ENCODE results near the gene SURF4. TPM values are rescaled to one million over a fixed set of nuclear protein-coding genes. Genes with fewer than 3 reads are reported as not detected.

Gene SURF4
- total and polyA plus RNA-seq, 2 experiments from 2014 or later: 354 to 360 TPM

DNA sequence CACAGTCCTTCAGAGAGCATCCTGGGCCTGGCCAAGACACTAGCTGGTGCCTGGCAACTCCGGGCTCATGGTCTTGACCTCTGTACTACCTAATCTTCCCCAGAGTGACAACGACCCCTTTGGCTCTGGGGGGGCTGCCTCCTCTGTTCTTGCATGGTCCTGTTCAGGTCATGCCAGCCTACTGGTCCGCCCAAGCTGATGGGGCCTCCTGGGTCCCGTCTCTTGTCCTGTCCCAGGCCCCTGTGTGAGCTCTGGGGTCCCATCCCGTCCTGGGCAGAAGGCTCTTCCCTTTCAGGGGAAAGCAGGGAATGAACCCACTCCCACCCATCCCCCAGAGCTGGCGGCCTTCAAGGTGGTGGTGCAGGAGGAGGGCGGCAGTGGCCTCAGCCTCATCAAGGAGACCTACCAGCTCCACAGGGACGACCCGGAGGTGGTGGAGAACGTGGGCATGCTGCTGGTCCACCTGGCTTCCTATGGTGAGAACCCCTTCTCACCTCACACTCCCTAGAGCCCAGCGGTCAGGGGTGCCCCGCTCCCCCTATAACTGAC, 28.7 kb upstream of the SURF4 start:
- Histone ChIP-seq H3K27ac (no peak overlapping the region), H2AFZ (no peak overlapping the region), H3K27me3 (no peaks in the 10 kb centered on the region), H3K79me2 (no peaks in the 10 kb centered on the region), H3K4me3 (no peak overlapping the region), H3K9me2 (replicated peaks; ENCODE audit: insufficient read depth) (no peaks in the 10 kb centered on the region), H3K4me2 (no peak overlapping the region), H3K9me3 (ENCODE audit: low read depth) (no peaks in the 10 kb centered on the region), H3K36me3 (replicated peaks; ENCODE audit: insufficient read depth, low read depth) (no peaks in the 10 kb centered on the region), H3K4me1 (ENCODE audit: insufficient read depth) (no peaks in the 10 kb centered on the region), H4K20me1 (ENCODE audit: insufficient read depth, poor library complexity, severe bottlenecking) (no peaks in the 10 kb centered on the region)
- WGBS (ENCODE audit: low lambda C conversion rate, missing lambda C conversion rate): 96% methylated on average over 12 of the region's 12 CpGs
- TF ChIP-seq EZH2 (IDR thresholded peaks at IDR 0.05; ENCODE audit: borderline replicate concordance) (no peak), EZH2phosphoT487 (IDR thresholded peaks at IDR 0.05; ENCODE audit: low read depth, severe bottlenecking, unreplicated experiment) (no peak)
- TF ChIP-seq, protein P1, sequence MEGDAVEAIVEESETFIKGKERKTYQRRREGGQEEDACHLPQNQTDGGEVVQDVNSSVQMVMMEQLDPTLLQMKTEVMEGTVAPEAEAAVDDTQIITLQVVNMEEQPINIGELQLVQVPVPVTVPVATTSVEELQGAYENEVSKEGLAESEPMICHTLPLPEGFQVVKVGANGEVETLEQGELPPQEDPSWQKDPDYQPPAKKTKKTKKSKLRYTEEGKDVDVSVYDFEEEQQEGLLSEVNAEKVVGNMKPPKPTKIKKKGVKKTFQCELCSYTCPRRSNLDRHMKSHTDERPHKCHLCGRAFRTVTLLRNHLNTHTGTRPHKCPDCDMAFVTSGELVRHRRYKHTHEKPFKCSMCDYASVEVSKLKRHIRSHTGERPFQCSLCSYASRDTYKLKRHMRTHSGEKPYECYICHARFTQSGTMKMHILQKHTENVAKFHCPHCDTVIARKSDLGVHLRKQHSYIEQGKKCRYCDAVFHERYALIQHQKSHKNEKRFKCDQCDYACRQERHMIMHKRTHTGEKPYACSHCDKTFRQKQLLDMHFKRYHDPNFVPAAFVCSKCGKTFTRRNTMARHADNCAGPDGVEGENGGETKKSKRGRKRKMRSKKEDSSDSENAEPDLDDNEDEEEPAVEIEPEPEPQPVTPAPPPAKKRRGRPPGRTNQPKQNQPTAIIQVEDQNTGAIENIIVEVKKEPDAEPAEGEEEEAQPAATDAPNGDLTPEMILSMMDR (IDR thresholded peaks at IDR 0.05; ENCODE audit: poor library complexity): no peak
- DNase-seq (ENCODE audit: low spot score): no peak

DNA sequence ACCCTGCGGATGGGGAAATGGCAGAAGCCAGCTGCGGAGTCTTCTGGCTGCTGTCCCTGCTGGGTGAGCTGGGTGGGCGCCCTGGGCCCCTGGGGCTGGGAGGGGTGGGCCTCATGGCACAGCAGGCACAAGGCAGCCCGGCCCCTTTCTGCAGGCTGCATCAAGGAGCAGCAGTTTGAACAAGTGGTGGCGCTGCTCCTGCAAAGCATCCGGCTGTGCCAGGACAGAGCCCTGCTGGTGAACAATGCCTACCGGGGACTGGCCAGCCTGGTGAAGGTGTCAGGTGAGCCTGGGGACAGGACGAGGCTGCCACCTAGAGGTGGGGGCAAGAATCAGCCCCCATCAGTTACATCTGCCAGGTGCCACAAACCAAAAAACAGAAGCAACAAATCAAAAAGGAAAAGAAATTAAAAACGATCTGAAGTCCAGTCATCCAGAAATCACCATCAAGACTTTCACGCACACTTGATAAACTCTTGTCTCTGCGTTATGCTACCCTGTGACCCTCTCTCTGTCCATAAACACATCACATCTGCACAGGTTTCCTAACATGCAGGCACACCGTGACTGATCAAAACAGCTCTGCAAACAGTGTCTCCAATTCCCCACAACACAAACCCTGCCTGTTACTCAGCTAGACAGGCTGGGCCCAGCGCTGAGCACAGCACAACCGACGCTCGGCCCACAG, 28.1 kb upstream of the SURF4 start:
- H3K9me2 ChIP-seq (replicated peaks; ENCODE audit: insufficient read depth): no peaks in the 10 kb centered on the region
- no peaks in the 10 kb centered on the region for H3K4me1 ChIP-seq (ENCODE audit: insufficient read depth)
- H4K20me1 ChIP-seq (ENCODE audit: insufficient read depth, poor library complexity, severe bottlenecking): no peaks in the 10 kb centered on the region
- H3K9me3 ChIP-seq (ENCODE audit: low read depth): no peaks in the 10 kb centered on the region
- WGBS (ENCODE audit: low lambda C conversion rate, missing lambda C conversion rate): 83% methylated on average over 16 of the region's 16 CpGs
- no peak overlapping the region for H3K27ac ChIP-seq
- no peak overlapping the region for H2AFZ ChIP-seq
- H3K36me3 ChIP-seq (replicated peaks; ENCODE audit: insufficient read depth, low read depth): no peaks in the 10 kb centered on the region
- no peaks in the 10 kb centered on the region for H3K79me2 ChIP-seq
- H3K27me3 ChIP-seq: no peaks in the 10 kb centered on the region
- DNase-seq (ENCODE audit: low spot score): peak; percentile 49
- TF ChIP-seq EZH2 (IDR thresholded peaks at IDR 0.05; ENCODE audit: borderline replicate concordance): no peak
- TF ChIP-seq, protein P1 (IDR thresholded peaks at IDR 0.05; ENCODE audit: poor library complexity): peak; percentile 44
- H3K4me2 ChIP-seq: no peak overlapping the region
- H3K4me3 ChIP-seq: no peak overlapping the region

DNA sequence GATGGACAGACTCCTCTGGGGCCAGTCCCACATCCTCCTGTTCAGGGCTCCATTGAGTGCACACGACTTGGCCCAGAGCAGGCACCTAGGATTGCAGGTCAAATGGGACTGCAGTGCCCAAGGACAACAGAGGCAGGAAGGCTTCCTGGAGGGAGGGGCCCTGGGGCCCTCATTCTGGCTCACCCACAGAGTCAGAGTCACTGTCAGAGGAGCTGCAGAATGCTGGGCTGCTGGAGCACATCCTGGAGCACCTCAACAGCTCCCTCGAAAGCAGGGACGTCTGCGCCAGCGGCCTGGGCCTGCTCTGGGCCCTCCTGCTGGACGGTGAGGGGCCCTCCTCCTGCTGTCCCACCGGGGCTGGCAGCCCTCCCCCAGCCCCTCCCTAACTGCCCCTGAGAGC, 26.8 kb upstream of the SURF4 start:
- Histone ChIP-seq H3K36me3 (replicated peaks; ENCODE audit: insufficient read depth, low read depth) (no peaks in the 10 kb centered on the region), H2AFZ (no peak overlapping the region), H3K4me1 (ENCODE audit: insufficient read depth) (no peaks in the 10 kb centered on the region), H3K27me3 (no peaks in the 10 kb centered on the region), H3K4me3 (no peak overlapping the region), H3K79me2 (no peaks in the 10 kb centered on the region), H3K4me2 (no peak overlapping the region), H3K9me2 (replicated peaks; ENCODE audit: insufficient read depth) (no peaks in the 10 kb centered on the region), H4K20me1 (ENCODE audit: insufficient read depth, poor library complexity, severe bottlenecking) (no peaks in the 10 kb centered on the region), H3K9me3 (ENCODE audit: low read depth) (no peaks in the 10 kb centered on the region), H3K27ac (no peak overlapping the region)
- TF ChIP-seq EZH2phosphoT487 (IDR thresholded peaks at IDR 0.05; ENCODE audit: low read depth, severe bottlenecking, unreplicated experiment) (no peak), EZH2 (IDR thresholded peaks at IDR 0.05; ENCODE audit: borderline replicate concordance) (no peak)
- TF ChIP-seq, protein P1 (IDR thresholded peaks at IDR 0.05; ENCODE audit: poor library complexity): no peak
- 86% methylated on average over 7 of the region's 7 CpGs for WGBS (ENCODE audit: low lambda C conversion rate, missing lambda C conversion rate)
- no peak for DNase-seq (ENCODE audit: low spot score)

Data from hepatocyte (in vitro differentiated cells).